H9 (cell line): ENCODE results near the gene KCNAB3. TPM values are rescaled to one million over a fixed set of nuclear protein-coding genes. Genes with fewer than 3 reads are reported as not detected.

ENCODE experiments used
- DNase-seq: peaks from one replicate; pipeline ENCODE4 v3.0.0-alpha.2; 2017
- H2AFZ ChIP-seq: one replicate; pipeline ENCODE4 v1.6.1; 2013; ENCODE audit warnings: mild to moderate bottlenecking, low read length, control low read depth, moderate library complexity
- H2AK5ac ChIP-seq: 2 replicates; pipeline ENCODE4 v1.6.1; 2013; ENCODE audit warnings: low read length, control low read depth, mixed read lengths; ENCODE audit not compliant: insufficient read length
- H2BK120ac ChIP-seq: one replicate; pipeline ENCODE4 v1.6.1; 2013; ENCODE audit warnings: low read depth, mild to moderate bottlenecking, low read length, control low read depth, inconsistent platforms; ENCODE audit not compliant: poor library complexity, severe bottlenecking
- H2BK12ac ChIP-seq: 2 replicates; pipeline ENCODE4 v1.6.1; 2013; ENCODE audit warnings: low read length, control low read depth, mixed read lengths, low read depth; ENCODE audit not compliant: insufficient read length
- H2BK15ac ChIP-seq: 2 replicates; pipeline ENCODE4 v1.6.1; 2013; ENCODE audit warnings: low read depth, low read length, control low read depth
- H2BK20ac ChIP-seq: one replicate; pipeline ENCODE4 v1.6.1; 2013; ENCODE audit warnings: low read depth, mild to moderate bottlenecking, low read length, control low read depth, inconsistent platforms; ENCODE audit not compliant: poor library complexity, severe bottlenecking
- H2BK5ac ChIP-seq: 2 replicates; pipeline ENCODE4 v1.6.1; 2013; ENCODE audit warnings: low read length, control low read depth, mixed read lengths; ENCODE audit not compliant: insufficient read length
- H3K14ac ChIP-seq: 2 replicates; pipeline ENCODE4 v1.6.1; 2013; ENCODE audit warnings: low read length, control low read depth; ENCODE audit not compliant: insufficient read depth
- H3K18ac ChIP-seq: 2 replicates; pipeline ENCODE4 v1.6.1; 2013; ENCODE audit warnings: low read depth, mild to moderate bottlenecking, mixed read lengths, low read length, control low read depth; ENCODE audit not compliant: insufficient read length
- H3K23ac ChIP-seq: 2 replicates; pipeline ENCODE4 v1.6.1; 2013; ENCODE audit warnings: low read length, control low read depth, mixed read lengths, low read depth; ENCODE audit not compliant: insufficient read length
- H3K23me2 ChIP-seq: 2 replicates; pipeline ENCODE4 v1.6.1; 2013; ENCODE audit warnings: low read depth, mild to moderate bottlenecking, mixed read lengths, low read length, control low read depth; ENCODE audit not compliant: insufficient read length, poor library complexity, severe bottlenecking
- H3K27ac ChIP-seq: 2 replicates; pipeline ENCODE4 v1.5.1; 2013; ENCODE audit warnings: low read length, control low read depth, mixed read lengths, low read depth; ENCODE audit not compliant: insufficient read length
- H3K27me3 ChIP-seq: 2 replicates; pipeline ENCODE4 v1.6.1; 2013; ENCODE audit warnings: low read length, control low read depth, inconsistent platforms; ENCODE audit not compliant: insufficient read depth
- H3K4ac ChIP-seq: 2 replicates; pipeline ENCODE4 v1.6.1; 2013; ENCODE audit warnings: low read depth, mild to moderate bottlenecking, control low read depth, inconsistent platforms, low read length, moderate library complexity
- H3K4me1 ChIP-seq: 2 replicates; pipeline ENCODE4 v1.6.1; 2013; ENCODE audit warnings: low read length, control low read depth, inconsistent platforms; ENCODE audit not compliant: insufficient read depth
- H3K4me2 ChIP-seq: 2 replicates; pipeline ENCODE4 v1.6.1; 2013; ENCODE audit warnings: low read length, control low read depth, mixed read lengths; ENCODE audit not compliant: insufficient read length, insufficient read depth
- H3K56ac ChIP-seq: 2 replicates; pipeline ENCODE4 v1.6.1; 2013; ENCODE audit warnings: low read depth, mild to moderate bottlenecking, mixed read lengths, low read length, control low read depth; ENCODE audit not compliant: insufficient read length
- H3K79me1 ChIP-seq: 2 replicates; pipeline ENCODE4 v1.6.1; 2013; ENCODE audit warnings: low read depth, mild to moderate bottlenecking, moderate library complexity, low read length, control low read depth, inconsistent platforms; ENCODE audit not compliant: insufficient read depth, poor library complexity, severe bottlenecking
- H3K79me2 ChIP-seq: 2 replicates; pipeline ENCODE4 v1.6.1; 2013; ENCODE audit warnings: low read length, control low read depth, inconsistent platforms; ENCODE audit not compliant: insufficient read depth
- H3K9ac ChIP-seq: 2 replicates; pipeline ENCODE4 v1.6.1; 2013; ENCODE audit warnings: low read length, control low read depth, mixed read lengths; ENCODE audit not compliant: insufficient read length; ENCODE audit errors: extremely low read depth
- H3K9me3 ChIP-seq: one replicate; pipeline ENCODE4 v1.6.1; 2013; ENCODE audit warnings: low read depth, low read length, inconsistent platforms; ENCODE audit not compliant: control insufficient read depth
- H3T11ph ChIP-seq: one replicate; pipeline ENCODE4 v1.6.1; 2013; ENCODE audit warnings: mild to moderate bottlenecking, low read length, control low read depth, inconsistent platforms
- H4K20me1 ChIP-seq: one replicate; pipeline ENCODE4 v1.6.1; 2013; ENCODE audit not compliant: control insufficient read depth, insufficient read length, insufficient read depth
- H4K5ac ChIP-seq: 2 replicates; pipeline ENCODE4 v1.6.1; 2013; ENCODE audit warnings: low read depth, mild to moderate bottlenecking, mixed read lengths, low read length, control low read depth; ENCODE audit not compliant: insufficient read length
- H4K8ac ChIP-seq: replicated peaks from 2 replicates; pipeline ENCODE4 v1.6.1; 2013; ENCODE audit warnings: low read length, control low read depth, mixed read lengths, low read depth; ENCODE audit not compliant: insufficient read length
- H4K91ac ChIP-seq: 2 replicates; pipeline ENCODE4 v1.6.1; 2013; ENCODE audit warnings: low read depth, mild to moderate bottlenecking, moderate library complexity, mixed read lengths, low read length, control low read depth; ENCODE audit not compliant: insufficient read length
- H3K27ac Mint-ChIP-seq, 3 experiments: 2 replicates in 2 of 3; 3 replicates in 1 of 3; pipeline ENCODE4 v1.8.0; 2020 to 2021; ENCODE audit warnings: mixed read lengths in 3 of 3, mild to moderate bottlenecking in 1 of 3, moderate library complexity in 1 of 3
- H3K27me3 Mint-ChIP-seq: 2 replicates; pipeline ENCODE4 v1.8.0; 2021; ENCODE audit warnings: low read depth, mild to moderate bottlenecking, moderate library complexity, mixed read lengths
- H3K36me3 Mint-ChIP-seq, 3 experiments: 2 replicates in 2 of 3; 3 replicates in 1 of 3; pipeline ENCODE4 v1.8.0; 2020 to 2021; ENCODE audit warnings: low read depth in 3 of 3, mixed read lengths in 3 of 3; ENCODE audit not compliant: insufficient read depth in 1 of 3
- H3K4me1 Mint-ChIP-seq, 2 experiments: 2 replicates each; pipeline ENCODE4 v1.8.0; 2020; ENCODE audit warnings: mixed read lengths in 2 of 2
- H3K4me3 Mint-ChIP-seq, 2 experiments: 2 replicates in 1 of 2; 3 replicates in 1 of 2; pipeline ENCODE4 v1.8.0; 2020 to 2021; ENCODE audit warnings: mild to moderate bottlenecking in 2 of 2, mixed read lengths in 2 of 2, moderate library complexity in 1 of 2
- H3K9me3 Mint-ChIP-seq, 2 experiments: 2 replicates in 1 of 2; 3 replicates in 1 of 2; pipeline ENCODE4 v1.8.0; 2020; ENCODE audit warnings: mild to moderate bottlenecking in 2 of 2, mixed read lengths in 2 of 2, moderate library complexity in 1 of 2
- CTCF ChIP-seq: fragments of 200-600 bp; sonication (generic); conservative IDR thresholded peaks from 3 replicates; pipeline ENCODE4 v1.8.0; 2021; ENCODE audit warnings: antibody characterized with exemption, mild to moderate bottlenecking
- WGBS: extraction: QIAGEN DNeasy Blood & Tissue Kit; methylation state at CpG from one replicate; pipeline ENCODE4 v1.1.7; 2013; ENCODE audit warnings: missing lambda C conversion rate, low lambda C conversion rate, mixed read lengths; ENCODE audit not compliant: insufficient read length; ENCODE audit errors: extremely low coverage; 5-methylcytosine and 5-hydroxymethylcytosine counted together
- total RNA-seq: library from RNA; stranded (reverse); gene quantifications from 2 replicates; pipeline ENCODE4 v1.2.1, GENCODE V29; 2021

KCNAB3 gene
- total RNA-seq, 1 experiment from 2014 or later = 6.4 TPM

- no peak overlapping the region for H4K5ac ChIP-seq
- H2BK5ac ChIP-seq = no peak overlapping the region
- H3K9ac ChIP-seq = no peak overlapping the region
- DNase-seq = no peak
- H3K14ac ChIP-seq = no peak overlapping the region
- peaks cover 0 to 7% (median 0%) of the 10 kb centered on the region in 3 experiments; a peak in 1 of 7 replicates for H3K36me3 Mint-ChIP-seq
- H3K9me3 ChIP-seq = no peaks in the 10 kb centered on the region
- no peaks in the 10 kb centered on the region for H3K27me3 ChIP-seq
- no peaks in the 10 kb centered on the region for H3K79me1 ChIP-seq
- H3K79me2 ChIP-seq = no peaks in the 10 kb centered on the region
- H2BK120ac ChIP-seq = no peak overlapping the region
- no peak overlapping the region for H2BK12ac ChIP-seq
- no peak overlapping the region for H3T11ph ChIP-seq
- H3K27me3 Mint-ChIP-seq = no peaks in the 10 kb centered on the region
- no peaks in the 10 kb centered on the region for H3K4me1 ChIP-seq
- H3K9me3 Mint-ChIP-seq = no peaks in the 10 kb centered on the region
- H4K91ac ChIP-seq = no peak overlapping the region
- H2BK15ac ChIP-seq = no peak overlapping the region
- no peaks in the 10 kb centered on the region for H3K23me2 ChIP-seq
- no peak overlapping the region for H3K27ac Mint-ChIP-seq
- H3K56ac ChIP-seq = no peak overlapping the region
- no peak overlapping the region for H2AFZ ChIP-seq
- H3K4me2 ChIP-seq = no peak overlapping the region
- no peak for TF ChIP-seq CTCF
- H4K8ac ChIP-seq = no peak overlapping the region
- no peak overlapping the region for H3K4me3 Mint-ChIP-seq
- no peaks in the 10 kb centered on the region for H4K20me1 ChIP-seq
- WGBS = no CpG with 5 or more reads among the region's 3 CpGs
- H3K4me1 Mint-ChIP-seq = peaks cover 0 to 3% of the 10 kb centered on the region in 2 experiments; a peak in 2 of 4 replicates
- H3K4ac ChIP-seq = no peak overlapping the region
- H3K23ac ChIP-seq = no peak overlapping the region
- H3K18ac ChIP-seq = no peak overlapping the region
- no peak overlapping the region for H2BK20ac ChIP-seq
- H3K27ac ChIP-seq = no peak overlapping the region
- H2AK5ac ChIP-seq = no peak overlapping the region
Measured at GRCh38 chr17:7880076-7880868, 49.4 kb downstream of the KCNAB3 start.
